WTC11 (cell line): ENCODE results near the gene UCHL1. TPM values are rescaled to one million over a fixed set of nuclear protein-coding genes. Genes with fewer than 3 reads are reported as not detected.

Experiments
- AFF4 ChIP-seq: sonication (generic); formaldehyde crosslinking; IDR thresholded peaks from 2 replicates; pipeline ENCODE4 v1.8.1; 2023; ENCODE audit warnings: mild to moderate bottlenecking, missing genetic modification reagents, borderline replicate concordance
- ETV6 ChIP-seq: sonication (generic); formaldehyde crosslinking; IDR thresholded peaks from 2 replicates; pipeline ENCODE4 v1.8.1; 2022; ENCODE audit warnings: mild to moderate bottlenecking, missing genetic modification reagents
- FOXP1 ChIP-seq: sonication (generic); formaldehyde crosslinking; IDR thresholded peaks from 2 replicates; pipeline ENCODE4 v1.8.0; 2022; ENCODE audit warnings: missing genetic modification reagents, mild to moderate bottlenecking, moderate library complexity, borderline replicate concordance
- GTF2I ChIP-seq: fragments of 250-450 bp; sonication (Bioruptor Pico); conservative IDR thresholded peaks from 2 replicates; pipeline ENCODE4 v1.4.0; 2021; ENCODE audit warnings: mild to moderate bottlenecking
- JAZF1 ChIP-seq: fragments of 250-450 bp; sonication (Bioruptor Pico); IDR thresholded peaks from 2 replicates; pipeline ENCODE4 v1.9.0; 2021; ENCODE audit warnings: moderate library complexity, mild to moderate bottlenecking, inconsistent platforms
- JUN ChIP-seq: sonication (generic); formaldehyde crosslinking; IDR thresholded peaks from 2 replicates; pipeline ENCODE4 v1.8.0; 2023; ENCODE audit warnings: mild to moderate bottlenecking, missing genetic modification reagents
- KAT7 ChIP-seq: sonication (generic); formaldehyde crosslinking; IDR thresholded peaks from 2 replicates; pipeline ENCODE4 v1.8.1; 2023; ENCODE audit warnings: missing genetic modification reagents, mild to moderate bottlenecking, borderline replicate concordance
- MLX ChIP-seq: sonication (generic); formaldehyde crosslinking; IDR thresholded peaks from 2 replicates; pipeline ENCODE4 v1.8.1; 2023; ENCODE audit warnings: mild to moderate bottlenecking, missing genetic modification reagents, moderate library complexity
- MYBL2 ChIP-seq: sonication (generic); formaldehyde crosslinking; IDR thresholded peaks from 2 replicates; pipeline ENCODE4 v1.8.1; 2023; ENCODE audit warnings: mild to moderate bottlenecking, moderate library complexity, missing genetic modification reagents
- NR1H2 ChIP-seq: sonication (generic); formaldehyde crosslinking; IDR thresholded peaks from 2 replicates; pipeline ENCODE4 v1.9.0; 2021; ENCODE audit warnings: mild to moderate bottlenecking, moderate library complexity, missing genetic modification reagents
- PREB ChIP-seq: sonication (generic); formaldehyde crosslinking; IDR thresholded peaks from 2 replicates; pipeline ENCODE4 v1.8.1; 2022; ENCODE audit warnings: mild to moderate bottlenecking, missing genetic modification reagents, moderate library complexity, borderline replicate concordance
- RORB ChIP-seq: fragments of 250-450 bp; sonication (Bioruptor Pico); IDR thresholded peaks from 2 replicates; pipeline ENCODE4 v1.9.0; 2021; ENCODE audit warnings: mild to moderate bottlenecking
- SMAD4 ChIP-seq: sonication (generic); formaldehyde crosslinking; IDR thresholded peaks from 2 replicates; pipeline ENCODE4 v1.8.0; 2022; ENCODE audit warnings: mild to moderate bottlenecking, missing genetic modification reagents
- SP1 ChIP-seq: sonication (generic); formaldehyde crosslinking; conservative IDR thresholded peaks from 2 replicates; pipeline ENCODE4 v1.8.1; 2022; ENCODE audit warnings: missing genetic modification reagents
- TCF7 ChIP-seq: sonication (generic); formaldehyde crosslinking; IDR thresholded peaks from 2 replicates; pipeline ENCODE4 v1.8.0; 2022; ENCODE audit warnings: mild to moderate bottlenecking, low read depth, missing genetic modification reagents, moderate library complexity
- TEAD4 ChIP-seq: sonication (generic); formaldehyde crosslinking; IDR thresholded peaks from 2 replicates; pipeline ENCODE4 v1.8.0; 2022; ENCODE audit warnings: mild to moderate bottlenecking, missing genetic modification reagents
- ZMAT4 ChIP-seq: fragments of 250-450 bp; sonication (Bioruptor Pico); IDR thresholded peaks from 2 replicates; pipeline ENCODE4 v1.9.0; 2021; ENCODE audit warnings: mild to moderate bottlenecking
- ZNF121 ChIP-seq: sonication (generic); formaldehyde crosslinking; IDR thresholded peaks from 2 replicates; pipeline ENCODE4 v1.8.0; 2023; ENCODE audit warnings: missing genetic modification reagents
- ZNF263 ChIP-seq: sonication (generic); formaldehyde crosslinking; IDR thresholded peaks from 2 replicates; pipeline ENCODE4 v1.8.1; 2022; ENCODE audit warnings: low read depth, mild to moderate bottlenecking, moderate library complexity, missing genetic modification reagents
- ZNF281 ChIP-seq: sonication (generic); formaldehyde crosslinking; IDR thresholded peaks from 2 replicates; pipeline ENCODE4 v1.8.0; 2023; ENCODE audit warnings: mild to moderate bottlenecking, missing genetic modification reagents
- ZNF423 ChIP-seq: fragments of 250-450 bp; sonication (Bioruptor Pico); IDR thresholded peaks from 2 replicates; pipeline ENCODE4 v2.1.2; 2022; ENCODE audit warnings: mild to moderate bottlenecking, moderate library complexity
- ZNF671 ChIP-seq: fragments of 250-450 bp; sonication (Bioruptor Pico); IDR thresholded peaks from 2 replicates; pipeline ENCODE4 v1.8.0; 2021; ENCODE audit warnings: mild to moderate bottlenecking
- total RNA-seq: library from RNA; stranded (reverse); gene quantifications from 3 replicates; pipeline ENCODE4 v1.2.3, GENCODE V29; 2021
- TF ChIP-seq, protein P1 (sequence below): fragments of 250-450 bp; sonication (Bioruptor Pico); IDR thresholded peaks from 2 replicates; pipeline ENCODE4 v1.9.0; 2021; ENCODE audit warnings: mild to moderate bottlenecking, borderline replicate concordance
- TF ChIP-seq, protein P2 (sequence below): sonication (generic); formaldehyde crosslinking; IDR thresholded peaks from 2 replicates; pipeline ENCODE4 v1.8.1; 2022; ENCODE audit warnings: mild to moderate bottlenecking, moderate library complexity, missing genetic modification reagents
- TF ChIP-seq, protein P3 (sequence below): sonication (generic); formaldehyde crosslinking; conservative IDR thresholded peaks from 2 replicates; pipeline ENCODE4 v1.8.1; 2022; ENCODE audit warnings: mild to moderate bottlenecking, missing genetic modification reagents

UCHL1 gene
- total RNA-seq, 1 experiment from 2014 or later, result 548 TPM

GRCh38 chr4:41216294-41217019 is 40.3 kb upstream of the UCHL1 start (continued):
- no peak for TF ChIP-seq JAZF1 (CRISPR knock-in tag)
- no peak for TF ChIP-seq PREB
- TF ChIP-seq ZMAT4 (CRISPR knock-in tag), result no peak
- TF ChIP-seq GTF2I (CRISPR knock-in tag), result no peak
- TF ChIP-seq, protein P1, sequence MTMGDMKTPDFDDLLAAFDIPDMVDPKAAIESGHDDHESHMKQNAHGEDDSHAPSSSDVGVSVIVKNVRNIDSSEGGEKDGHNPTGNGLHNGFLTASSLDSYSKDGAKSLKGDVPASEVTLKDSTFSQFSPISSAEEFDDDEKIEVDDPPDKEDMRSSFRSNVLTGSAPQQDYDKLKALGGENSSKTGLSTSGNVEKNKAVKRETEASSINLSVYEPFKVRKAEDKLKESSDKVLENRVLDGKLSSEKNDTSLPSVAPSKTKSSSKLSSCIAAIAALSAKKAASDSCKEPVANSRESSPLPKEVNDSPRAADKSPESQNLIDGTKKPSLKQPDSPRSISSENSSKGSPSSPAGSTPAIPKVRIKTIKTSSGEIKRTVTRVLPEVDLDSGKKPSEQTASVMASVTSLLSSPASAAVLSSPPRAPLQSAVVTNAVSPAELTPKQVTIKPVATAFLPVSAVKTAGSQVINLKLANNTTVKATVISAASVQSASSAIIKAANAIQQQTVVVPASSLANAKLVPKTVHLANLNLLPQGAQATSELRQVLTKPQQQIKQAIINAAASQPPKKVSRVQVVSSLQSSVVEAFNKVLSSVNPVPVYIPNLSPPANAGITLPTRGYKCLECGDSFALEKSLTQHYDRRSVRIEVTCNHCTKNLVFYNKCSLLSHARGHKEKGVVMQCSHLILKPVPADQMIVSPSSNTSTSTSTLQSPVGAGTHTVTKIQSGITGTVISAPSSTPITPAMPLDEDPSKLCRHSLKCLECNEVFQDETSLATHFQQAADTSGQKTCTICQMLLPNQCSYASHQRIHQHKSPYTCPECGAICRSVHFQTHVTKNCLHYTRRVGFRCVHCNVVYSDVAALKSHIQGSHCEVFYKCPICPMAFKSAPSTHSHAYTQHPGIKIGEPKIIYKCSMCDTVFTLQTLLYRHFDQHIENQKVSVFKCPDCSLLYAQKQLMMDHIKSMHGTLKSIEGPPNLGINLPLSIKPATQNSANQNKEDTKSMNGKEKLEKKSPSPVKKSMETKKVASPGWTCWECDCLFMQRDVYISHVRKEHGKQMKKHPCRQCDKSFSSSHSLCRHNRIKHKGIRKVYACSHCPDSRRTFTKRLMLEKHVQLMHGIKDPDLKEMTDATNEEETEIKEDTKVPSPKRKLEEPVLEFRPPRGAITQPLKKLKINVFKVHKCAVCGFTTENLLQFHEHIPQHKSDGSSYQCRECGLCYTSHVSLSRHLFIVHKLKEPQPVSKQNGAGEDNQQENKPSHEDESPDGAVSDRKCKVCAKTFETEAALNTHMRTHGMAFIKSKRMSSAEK (CRISPR knock-in tag), result no peak
- TF ChIP-seq RORB (CRISPR knock-in tag), result no peak
- TF ChIP-seq AFF4, result 0 out of 2 replicates have a peak, but pooled peaks have one; percentile 33
- peak; percentile 66; the same call in 1 of the 2 replicates for TF ChIP-seq FOXP1 (CRISPR knock-in tag)
- TF ChIP-seq, protein P2, sequence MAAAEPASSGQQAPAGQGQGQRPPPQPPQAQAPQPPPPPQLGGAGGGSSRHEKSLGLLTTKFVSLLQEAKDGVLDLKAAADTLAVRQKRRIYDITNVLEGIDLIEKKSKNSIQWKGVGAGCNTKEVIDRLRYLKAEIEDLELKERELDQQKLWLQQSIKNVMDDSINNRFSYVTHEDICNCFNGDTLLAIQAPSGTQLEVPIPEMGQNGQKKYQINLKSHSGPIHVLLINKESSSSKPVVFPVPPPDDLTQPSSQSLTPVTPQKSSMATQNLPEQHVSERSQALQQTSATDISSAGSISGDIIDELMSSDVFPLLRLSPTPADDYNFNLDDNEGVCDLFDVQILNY (CRISPR knock-in tag), result peak; percentile 63; the same call in 1 of the 2 replicates
- no peak for TF ChIP-seq ZNF263
- peak; percentile 83 for TF ChIP-seq ZNF281 (CRISPR knock-in tag)
- TF ChIP-seq JUN (CRISPR knock-in tag), result no peak
- no peak for TF ChIP-seq SMAD4
- TF ChIP-seq TCF7, result no peak
- peak; percentile 98 for TF ChIP-seq ZNF423 (CRISPR knock-in tag)
- peak; percentile 91; the same call in 1 of the 2 replicates for TF ChIP-seq ETV6 (CRISPR knock-in tag)
- TF ChIP-seq TEAD4 (CRISPR knock-in tag), result no peak
- TF ChIP-seq ZNF121 (CRISPR knock-in tag), result no peak
- no peak for TF ChIP-seq NR1H2 (CRISPR knock-in tag)
- TF ChIP-seq SP1, result peak; percentile 45; the same call in 1 of the 2 replicates
- TF ChIP-seq MLX (CRISPR knock-in tag), result no peak
- no peak for TF ChIP-seq ZNF671 (CRISPR knock-in tag)
- TF ChIP-seq, protein P3, sequence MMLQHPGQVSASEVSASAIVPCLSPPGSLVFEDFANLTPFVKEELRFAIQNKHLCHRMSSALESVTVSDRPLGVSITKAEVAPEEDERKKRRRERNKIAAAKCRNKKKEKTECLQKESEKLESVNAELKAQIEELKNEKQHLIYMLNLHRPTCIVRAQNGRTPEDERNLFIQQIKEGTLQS (CRISPR knock-in tag), result 0 out of 2 replicates have a peak, but pooled peaks have one; percentile 20
- TF ChIP-seq KAT7 (CRISPR knock-in tag), result peak; percentile 74; the same call in 1 of the 2 replicates
- TF ChIP-seq MYBL2 (CRISPR knock-in tag), result peak; percentile 81; the same call in 1 of the 2 replicates
